B cell (primary cell): ENCODE measurements around the gene RD3L. TPM values are rescaled to one million over a fixed set of nuclear protein-coding genes. Genes with fewer than 3 reads are reported as not detected.
"Not testable (repeated sequence)": the region's sequence is repeated elsewhere in the genome, so short reads cannot be mapped to it uniquely, and the experiment has no call there.

ENCODE experiments used
- ATAC-seq: fragments of 200-7000 bp; cut with Tn5 transposase; one replicate; pipeline ENCODE4 v1.10.0; 2021; ENCODE audit warnings: low read depth, mild to moderate bottlenecking, moderate number of reproducible peaks, moderate library complexity
- CTCF ChIA-PET: fragments of 350-600 bp; sonication (Branson Sonifier 250); formaldehyde crosslinking; loops from one replicate; lab custom pipeline; 2021; ENCODE audit warnings: antibody characterized with exemption, inconsistent platforms; lab: Charles Lee
- POLR2A ChIA-PET: fragments of 350-600 bp; sonication (Branson Sonifier 250); formaldehyde crosslinking; loops from one replicate; lab custom pipeline; 2021; ENCODE audit warnings: antibody characterized with exemption; lab: Charles Lee
- DNase-seq: peaks from one replicate; pipeline ENCODE4 v3.0.0; 2013
- H2AFZ ChIP-seq: 2 replicates; pipeline ENCODE4 v1.6.1; 2012; ENCODE audit warnings: mild to moderate bottlenecking, low read depth, low read length; ENCODE audit not compliant: insufficient read depth, poor library complexity, severe bottlenecking
- H3K27ac ChIP-seq, 2 donors: 1 replicate in 1 of 2; 2 replicates in 1 of 2; pipeline ENCODE4 v1.5.1; 2012 to 2013; ENCODE audit warnings: low read length in 2 of 2, mild to moderate bottlenecking in 2 of 2, moderate library complexity in 1 of 2
- H3K27me3 ChIP-seq, 4 experiments: fragments of 200-600 bp in 1 of 4; sonication (generic) in 1 of 4; replicated peaks in 1 of 4; 1 replicate in 2 of 4; 2 replicates in 2 of 4; pipeline versions ENCODE4 v1.6.1 to v1.7.0; 2013 to 2016; ENCODE audit warnings: low read length in 3 of 4, mild to moderate bottlenecking in 2 of 4, mixed read lengths in 1 of 4, moderate library complexity in 1 of 4; ENCODE audit not compliant: insufficient read depth in 4 of 4, control insufficient read depth in 3 of 4; ENCODE audit errors: control extremely low read depth in 1 of 4
- H3K36me3 ChIP-seq, 2 experiments: replicated peaks in 1 of 2; 1 replicate in 1 of 2; 2 replicates in 1 of 2; pipeline versions ENCODE4 v1.6.1 to v1.7.1; 2013; ENCODE audit warnings: low read length in 1 of 2; ENCODE audit not compliant: insufficient read depth in 2 of 2, control insufficient read depth in 1 of 2; ENCODE audit errors: control extremely low read depth in 1 of 2, extremely low read depth in 1 of 2
- H3K4me1 ChIP-seq, 2 donors: fragments of 200-600 bp in 1 of 2; sonication (generic) in 1 of 2; 1 replicate in 1 of 2; 2 replicates in 1 of 2; pipeline versions ENCODE4 v1.5.1 to v1.6.1; 2013 to 2017; ENCODE audit warnings: low read length in 2 of 2; ENCODE audit not compliant: control insufficient read depth in 2 of 2, insufficient read depth in 2 of 2
- H3K4me2 ChIP-seq: replicated peaks from 2 replicates; pipeline ENCODE3; 2012; ENCODE audit warnings: mild to moderate bottlenecking, low read depth, low read length; ENCODE audit not compliant: poor library complexity, severe bottlenecking
- H3K4me3 ChIP-seq, 5 experiments: fragments of 200-600 bp in 1 of 5; sonication (generic) in 1 of 5; 1 replicate in 3 of 5; 2 replicates in 2 of 5; pipeline versions ENCODE4 v1.5.1 to v1.7.0; 2011 to 2016; ENCODE audit warnings: low read length in 4 of 5, mild to moderate bottlenecking in 4 of 5, low read depth in 2 of 5, control low read depth in 1 of 5, moderate library complexity in 1 of 5; ENCODE audit not compliant: insufficient read depth in 1 of 5; ENCODE audit errors: control extremely low read depth in 1 of 5, extremely low read depth in 1 of 5
- H3K79me2 ChIP-seq: fragments of 200-600 bp; sonication (generic); one replicate; pipeline ENCODE4 v1.6.0; 2016; ENCODE audit warnings: low read length; ENCODE audit not compliant: control insufficient read depth, insufficient read depth
- H3K9ac ChIP-seq: fragments of 200-600 bp; sonication (generic); 2 replicates; pipeline ENCODE4 v1.6.1; 2017; ENCODE audit warnings: mild to moderate bottlenecking, low read length, moderate library complexity
- H3K9me3 ChIP-seq, 3 donors: one replicate each; pipeline versions ENCODE4 v1.6.1 to v1.7.1; 2013; ENCODE audit warnings: low read length in 2 of 3; ENCODE audit not compliant: control insufficient read depth in 2 of 3, insufficient read depth in 1 of 3; ENCODE audit errors: control extremely low read depth in 1 of 3
- H4K20me1 ChIP-seq: 2 replicates; pipeline ENCODE4 v1.6.0; 2012; ENCODE audit warnings: mild to moderate bottlenecking, low read length; ENCODE audit not compliant: insufficient read depth, control insufficient read depth, poor library complexity, severe bottlenecking
- H3K27ac Mint-ChIP-seq: one replicate; pipeline ENCODE4 v1.8.0; 2021; ENCODE audit warnings: mixed read lengths
- H3K27me3 Mint-ChIP-seq: one replicate; pipeline ENCODE4 v1.8.0; 2021; ENCODE audit warnings: mixed read lengths
- H3K4me1 Mint-ChIP-seq: one replicate; pipeline ENCODE4 v1.8.0; 2021; ENCODE audit warnings: mixed read lengths
- H3K4me3 Mint-ChIP-seq: one replicate; pipeline ENCODE4 v1.8.0; 2021; ENCODE audit warnings: mixed read lengths
- H3K9me3 Mint-ChIP-seq: one replicate; pipeline ENCODE4 v1.8.0; 2022; ENCODE audit warnings: mixed read lengths; ENCODE audit not compliant: insufficient read depth
- CTCF ChIP-seq: fragments of 200-600 bp; IDR thresholded peaks from one replicate; pipeline ENCODE4 v1.8.0; 2022; ENCODE audit warnings: antibody characterized with exemption, mild to moderate bottlenecking
- EZH2 ChIP-seq: IDR thresholded peaks from 2 replicates; pipeline ENCODE4 v1.6.1; 2012; ENCODE audit warnings: borderline replicate concordance, low read depth, mild to moderate bottlenecking, moderate library complexity, low read length; ENCODE audit not compliant: insufficient read depth, poor library complexity, severe bottlenecking
- WGBS: methylation state at CpG from one replicate; pipeline ENCODE4 v1.1.5; 2013; ENCODE audit warnings: missing lambda C conversion rate; ENCODE audit not compliant: insufficient coverage; 5-methylcytosine and 5-hydroxymethylcytosine counted together
- intact Hi-C: fragments of 100-400 bp; cut with micrococcal nuclease; formaldehyde crosslinking; loops from one replicate; pipeline ENCODE4 v1.10.0; 2022
- polyA plus RNA-seq: library from polyadenylated mRNA; depleted of rRNA; stranded (reverse); fragments of >200 nt; gene quantifications from 2 replicates; pipeline ENCODE4 v1.2.3, GENCODE V29; 2012
- total RNA-seq, 2 donors: library from RNA; stranded (reverse); fragments of 120-200 nt in 1 of 2; gene quantifications; 1 replicate in 1 of 2; 2 replicates in 1 of 2; pipeline versions ENCODE4 v1.2.3 to v1.2.4, GENCODE V29; 2013 to 2022

Gene RD3L
- total and polyA plus RNA-seq, 2 donors (not counting 1 experiment from before 2014, with no cell fraction given) = not detected

DNA sequence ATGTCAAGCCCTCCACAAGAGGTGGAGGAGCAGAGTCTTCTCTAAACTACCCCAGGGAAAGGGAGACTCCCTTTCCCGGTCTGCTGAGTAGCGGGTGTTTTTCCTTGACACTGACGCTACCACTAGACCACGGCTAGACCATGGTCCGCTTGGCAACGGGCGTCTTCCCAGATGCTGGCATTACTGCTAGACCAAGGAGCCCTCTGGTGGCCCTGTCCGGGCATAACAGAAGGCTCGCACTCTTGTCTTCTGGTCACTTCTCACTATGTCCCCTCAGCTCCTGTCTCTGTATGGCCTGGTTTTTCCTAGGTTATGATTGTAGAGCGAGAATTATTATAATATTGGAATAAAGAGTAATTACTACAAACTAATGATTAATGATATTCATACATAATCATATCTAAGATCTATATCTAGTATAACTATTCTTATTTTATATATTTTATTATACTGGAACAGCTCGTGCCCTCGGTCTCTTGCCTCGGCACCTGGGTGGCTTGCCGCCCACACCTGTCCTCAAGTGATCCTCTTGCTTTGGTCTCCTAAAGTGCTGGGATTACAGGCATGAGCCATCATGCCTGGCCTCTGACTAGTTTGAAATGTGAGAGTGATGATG is 38.4 kb upstream of the RD3L start:
- not testable (repeated sequence) for H2AFZ ChIP-seq
- CTCF ChIA-PET = interaction anchor here (1.1 to 5.1 kb wide), 2 partner anchors 74 to 174 kb away, joined by 3 to 56 read pairs; no protein-coding TSS in a partner anchor
- WGBS = 78% methylated on average over 6 of the region's 14 CpGs

GRCh38 chr14:103974575-103974974 is 32.2 kb upstream of the RD3L start:
- no peaks in the 10 kb centered on the region for H3K9me3 Mint-ChIP-seq

More for the DNA sequence above, 38.4 kb upstream of the RD3L start:
- peaks cover 30% of the 10 kb centered on the region for H3K27me3 Mint-ChIP-seq
- peak; percentile 3 for DNase-seq
- H4K20me1 ChIP-seq, H3K36me3 ChIP-seq, H3K9me3 ChIP-seq, ATAC-seq, H3K4me2 ChIP-seq, H3K27ac Mint-ChIP-seq, POLR2A ChIA-PET, H3K4me1 Mint-ChIP-seq, H3K9ac ChIP-seq, H3K4me1 ChIP-seq, H3K79me2 ChIP-seq, H3K27ac ChIP-seq, H3K9me3 Mint-ChIP-seq, H3K4me3 ChIP-seq, H3K27me3 ChIP-seq, H3K4me3 Mint-ChIP-seq: not testable (repeated sequence)
- TF ChIP-seq CTCF = peak; percentile 32
- intact Hi-C loops = loop anchor here (1.0 kb wide), 1 partner anchor 172 kb away; no protein-coding TSS in a partner anchor

More at GRCh38 chr14:103974575-103974974, 32.2 kb upstream of the RD3L start:
- Histone ChIP-seq H3K36me3 (no peaks in the 10 kb centered on the region), H3K27ac (no peak overlapping the region), H3K4me2 (no peak overlapping the region), H3K79me2 (no peaks in the 10 kb centered on the region), H3K4me1 (no peaks in the 10 kb centered on the region), H3K27me3 (no peaks in the 10 kb centered on the region), H3K4me3 (no peak overlapping the region), H2AFZ (no peak overlapping the region), H3K9ac (no peak overlapping the region), H3K9me3 (no peaks in the 10 kb centered on the region), H4K20me1 (no peaks in the 10 kb centered on the region)
- no CpG with 5 or more reads among the region's 2 CpGs for WGBS
- no peaks in the 10 kb centered on the region for H3K4me1 Mint-ChIP-seq
- ATAC-seq (no peak), DNase-seq (no peak)
- H3K4me3 Mint-ChIP-seq = no peak overlapping the region
- H3K27me3 Mint-ChIP-seq = peaks cover 28% of the 10 kb centered on the region
- POLR2A ChIA-PET = no interaction called here
- TF ChIP-seq EZH2 = no peak
- no peak for TF ChIP-seq CTCF
- CTCF ChIA-PET = no interaction called here
- no peak overlapping the region for H3K27ac Mint-ChIP-seq
- intact Hi-C loops = no loop called here
